HG02938 (cell line): ENCODE measurements around the gene ADAM22.
"Not testable (repeated sequence)": the region's sequence is repeated elsewhere in the genome, so short reads cannot be mapped to it uniquely, and the experiment has no call there.

Experiments
- ATAC-seq: cut with Tn5 transposase; IDR thresholded peaks from one replicate; pipeline ENCODE4 v1.9.1; 2021; ENCODE audit warnings: mild to moderate bottlenecking, moderate library complexity; ENCODE audit not compliant: unreplicated experiment

The ADAM22 gene

GRCh38 chr7:87933953-87934698 lies at the start of gene ADAM22:
ADAM22 (plus strand) TSS chr7:87934251; CDS start chr7:87934466, 215 bp downstream.
- peak; percentile 95 for ATAC-seq

- no peak for ATAC-seq
Measured at GRCh38 chr7:87885018-87885417, 49.0 kb upstream of the ADAM22 start.

- ATAC-seq, result no peak
Measured at GRCh38 chr7:87886875-87887274, 47.2 kb upstream of the ADAM22 start.

GRCh38 chr7:87895363-87895762 lies 38.7 kb upstream of the ADAM22 start:
- no peak for ATAC-seq

- ATAC-seq, result no peak
Measured at GRCh38 chr7:87899255-87899654, 34.8 kb upstream of the ADAM22 start.

- not testable (repeated sequence) for ATAC-seq
Measured at GRCh38 chr7:87907136-87907906, 26.7 kb upstream of the ADAM22 start.

- not testable (repeated sequence) for ATAC-seq
Measured at GRCh38 chr7:87908814-87909213, 25.2 kb upstream of the ADAM22 start.

GRCh38 chr7:87912121-87912520 lies 21.9 kb upstream of the ADAM22 start:
- no peak for ATAC-seq

GRCh38 chr7:87918740-87919139 lies 15.3 kb upstream of the ADAM22 start:
- no peak for ATAC-seq

- no peak for ATAC-seq
Measured at GRCh38 chr7:87919875-87920274, 14.2 kb upstream of the ADAM22 start.

GRCh38 chr7:87920578-87920977 lies 13.5 kb upstream of the ADAM22 start:
- ATAC-seq, result no peak

GRCh38 chr7:87922759-87923395 lies 11.2 kb upstream of the ADAM22 start:
- ATAC-seq, result not testable (repeated sequence)

- peak; percentile 98 for ATAC-seq
Measured at GRCh38 chr7:87926581-87927461, 7.2 kb upstream of the ADAM22 start.

- no peak for ATAC-seq
Measured at GRCh38 chr7:87933605-87933952, 472 bp upstream of the ADAM22 start.

- peak; percentile 2 for ATAC-seq
Measured at GRCh38 chr7:87934699-87935383, 790 bp downstream of the ADAM22 start.

- ATAC-seq, result no peak
Measured at GRCh38 chr7:87935384-87935706, 1.3 kb downstream of the ADAM22 start.

GRCh38 chr7:87941138-87941537 lies 7.1 kb downstream of the ADAM22 start:
- ATAC-seq, result no peak

GRCh38 chr7:87944547-87944946 lies 10.5 kb downstream of the ADAM22 start:
- no peak for ATAC-seq

GRCh38 chr7:87945926-87946325 lies 11.9 kb downstream of the ADAM22 start:
- ATAC-seq, result not testable (repeated sequence)

- no peak for ATAC-seq
Measured at GRCh38 chr7:87948371-87948770, 14.3 kb downstream of the ADAM22 start.
